Keratinocyte (primary cell): ENCODE measurements around the gene DMD. TPM values are rescaled to one million over a fixed set of nuclear protein-coding genes. Genes with fewer than 3 reads are reported as not detected.

Experiments
- DNase-seq: peaks from one replicate; pipeline ENCODE4 v3.0.0-alpha.2; 2011; ENCODE audit warnings: low read depth, missing footprints, low spot score
- FAIRE-seq: peaks from 2 replicates; lab custom pipeline; 2011; peaks lifted over from hg19 to GRCh38; lab: Jason Lieb, UNC
- H2AFZ ChIP-seq: 2 replicates; pipeline ENCODE4 v1.6.0; 2012; ENCODE audit warnings: low read length, control low read depth, inconsistent platforms; ENCODE audit not compliant: control insufficient read depth
- H3K27ac ChIP-seq: 2 replicates; pipeline ENCODE4 v1.5.1; 2011; ENCODE audit warnings: low read length; ENCODE audit not compliant: control insufficient read depth, insufficient read depth
- H3K27me3 ChIP-seq: 3 replicates; pipeline ENCODE4 v1.6.0; 2011; ENCODE audit warnings: low read length; ENCODE audit not compliant: control insufficient read depth, insufficient read depth; ENCODE audit errors: extremely low read depth
- H3K36me3 ChIP-seq, 2 experiments: 2 replicates in 1 of 2; 3 replicates in 1 of 2; pipeline ENCODE4 v1.5.1; 2011; ENCODE audit warnings: low read length in 2 of 2, mild to moderate bottlenecking in 1 of 2; ENCODE audit not compliant: control insufficient read depth in 2 of 2, insufficient read depth in 2 of 2; ENCODE audit errors: extremely low read depth in 1 of 2
- H3K4me1 ChIP-seq: 3 replicates; pipeline ENCODE4 v1.5.1; 2011; ENCODE audit warnings: low read length; ENCODE audit not compliant: control insufficient read depth, insufficient read depth; ENCODE audit errors: extremely low read depth
- H3K4me2 ChIP-seq: 3 replicates; pipeline ENCODE4 v1.6.0; 2011; ENCODE audit warnings: low read depth, low read length; ENCODE audit not compliant: control insufficient read depth, insufficient read depth; ENCODE audit errors: extremely low read depth
- H3K4me3 ChIP-seq, 3 experiments: fragments of 200-600 bp in 1 of 3; sonication (generic) in 1 of 3; 2 replicates in 2 of 3; 3 replicates in 1 of 3; pipeline ENCODE4 v1.5.1; 2011 to 2016; ENCODE audit warnings: low read length in 3 of 3, mild to moderate bottlenecking in 3 of 3, control low read depth in 2 of 3, inconsistent platforms in 1 of 3, low read depth in 1 of 3, mixed read lengths in 1 of 3, mixed run types in 1 of 3, moderate library complexity in 1 of 3; ENCODE audit not compliant: control insufficient read depth in 2 of 3, insufficient read depth in 2 of 3; ENCODE audit errors: extremely low read depth in 1 of 3
- H3K79me2 ChIP-seq: 2 replicates; pipeline ENCODE4 v1.6.0; 2012; ENCODE audit warnings: low read length; ENCODE audit not compliant: control insufficient read depth, insufficient read depth
- H3K9ac ChIP-seq: 3 replicates; pipeline ENCODE4 v1.6.0; 2011; ENCODE audit warnings: low read length; ENCODE audit not compliant: control insufficient read depth, insufficient read depth; ENCODE audit errors: extremely low read depth
- H3K9me1 ChIP-seq: 3 replicates; pipeline ENCODE4 v1.6.0; 2011; ENCODE audit warnings: low read length; ENCODE audit not compliant: control insufficient read depth, insufficient read depth; ENCODE audit errors: extremely low read depth
- H3K9me3 ChIP-seq: 2 replicates; pipeline ENCODE4 v1.5.1; 2012; ENCODE audit warnings: low read depth, low read length; ENCODE audit not compliant: control insufficient read depth
- H4K20me1 ChIP-seq: 3 replicates; pipeline ENCODE4 v1.6.0; 2011; ENCODE audit warnings: low read length; ENCODE audit not compliant: control insufficient read depth, insufficient read depth; ENCODE audit errors: extremely low read depth
- CTCF ChIP-seq, 3 experiments: IDR thresholded peaks in 1 of 3; conservative IDR thresholded peaks in 1 of 3; optimal IDR thresholded peaks in 1 of 3; 2 replicates in 2 of 3; 3 replicates in 1 of 3; pipeline versions ENCODE3 to v1.5.1; 2011; ENCODE audit warnings: low read length in 3 of 3, mild to moderate bottlenecking in 3 of 3, moderate library complexity in 2 of 3, control low read depth in 1 of 3, inconsistent platforms in 1 of 3; ENCODE audit not compliant: insufficient read depth in 2 of 3; ENCODE audit errors: extremely low read depth in 1 of 3
- EZH2 ChIP-seq: IDR thresholded peaks from one replicate; pipeline ENCODE4 v1.6.1; 2012; ENCODE audit warnings: inconsistent platforms, mild to moderate bottlenecking, low read length, moderate library complexity
- dilution Hi-C: fragments of 300-500 bp; cut with MboI; formaldehyde crosslinking; loops from one replicate; pipeline ENCODE4 v1.7.0; 2020; ENCODE audit warnings: low sequenced_read_pairs; ENCODE audit not compliant: extremely low pct_ligation_motif_present
- polyA plus RNA-seq, 5 experiments: library from polyadenylated mRNA; depleted of rRNA in 3 of 5; stranded (reverse) in 3 of 5; stranded (forward) in 1 of 5; unstranded in 1 of 5; fragments of >200 nt; gene quantifications; 1 replicate in 1 of 5; 2 replicates in 3 of 5; 3 replicates in 1 of 5; pipeline versions ENCODE4 v1.2.1 to v1.2.3, GENCODE V29; 2011 to 2012; ENCODE audit warnings: missing spikeins in 2 of 5, low read depth in 1 of 5, low replicate concordance in 1 of 5

Gene DMD
- polyA plus RNA-seq, 1 donor (not counting 4 experiments of a cell fraction or from before 2014, with no cell fraction given): 8.9 TPM

DNA sequence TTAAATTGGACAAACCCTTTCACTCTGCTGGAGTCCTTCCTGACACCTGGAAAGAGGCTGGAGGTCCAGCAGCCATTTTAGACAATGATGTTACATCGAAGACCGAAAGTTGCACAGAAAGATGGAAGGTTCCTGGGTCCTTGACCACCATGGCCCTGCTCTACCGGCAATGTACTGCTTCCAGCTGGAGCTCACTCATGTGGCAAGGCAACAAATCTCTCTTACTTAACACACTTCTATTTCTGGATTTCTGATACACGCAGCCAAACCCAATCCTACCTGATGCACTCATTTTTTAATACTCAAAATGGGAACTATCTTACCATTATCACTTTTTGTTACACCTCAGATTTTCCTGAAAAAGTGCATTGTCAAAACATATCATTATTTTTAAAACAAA lies 33.1 kb downstream of the DMD start:
- no peaks in the 10 kb centered on the region for H4K20me1 ChIP-seq
- DNase-seq (no peak), FAIRE-seq (no peak)
- H3K36me3 ChIP-seq: no peaks in the 10 kb centered on the region
- no peak overlapping the region for H3K27ac ChIP-seq
- no peaks in the 10 kb centered on the region for H3K27me3 ChIP-seq
- H3K4me2 ChIP-seq: no peak overlapping the region
- no peak overlapping the region for H2AFZ ChIP-seq
- no peaks in the 10 kb centered on the region for H3K9me1 ChIP-seq
- no peaks in the 10 kb centered on the region for H3K4me1 ChIP-seq
- TF ChIP-seq EZH2 (no peak), CTCF (optimal IDR thresholded peaks at IDR 0.05 in 1 of 3, IDR thresholded peaks at IDR 0.05 in 1 of 3, conservative IDR thresholded peaks at IDR 0.05 in 1 of 3; ENCODE audit: extremely low read depth in 1 of 3, insufficient read depth in 2 of 3, low read length in 3 of 3) (no peak)
- no peaks in the 10 kb centered on the region for H3K9me3 ChIP-seq
- dilution Hi-C loops: no loop called here
- no peaks in the 10 kb centered on the region for H3K79me2 ChIP-seq
- no peak overlapping the region for H3K9ac ChIP-seq
- no peak overlapping the region for H3K4me3 ChIP-seq

DNA sequence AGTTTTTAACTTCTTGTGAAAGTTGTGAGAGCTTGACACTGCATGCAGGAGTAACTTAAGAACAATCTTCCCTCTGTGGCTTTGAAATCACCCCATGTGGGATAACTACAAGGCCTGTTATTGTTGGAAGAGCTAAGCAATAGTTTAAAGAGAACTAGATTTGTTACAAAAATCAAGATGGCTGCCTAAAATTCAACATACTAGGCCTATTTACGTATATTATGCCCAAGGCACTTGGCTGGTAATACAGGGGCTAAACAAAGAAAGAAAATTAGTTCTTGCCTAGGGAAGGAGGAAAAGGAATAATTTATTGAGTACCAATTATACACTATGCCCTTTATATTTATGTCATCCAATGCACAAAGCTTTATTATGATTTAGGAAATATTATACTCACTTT lies 36.1 kb downstream of the DMD start:
- dilution Hi-C loops: no loop called here
- Histone ChIP-seq H2AFZ (no peak overlapping the region), H4K20me1 (no peaks in the 10 kb centered on the region), H3K4me2 (no peak overlapping the region), H3K9me1 (no peaks in the 10 kb centered on the region), H3K4me3 (no peak overlapping the region), H3K27ac (no peak overlapping the region), H3K79me2 (no peaks in the 10 kb centered on the region), H3K27me3 (no peaks in the 10 kb centered on the region), H3K4me1 (no peaks in the 10 kb centered on the region), H3K9me3 (no peaks in the 10 kb centered on the region), H3K36me3 (no peaks in the 10 kb centered on the region), H3K9ac (no peak overlapping the region)
- no peak for TF ChIP-seq EZH2
- TF ChIP-seq CTCF (optimal IDR thresholded peaks at IDR 0.05 in 1 of 3, IDR thresholded peaks at IDR 0.05 in 1 of 3, conservative IDR thresholded peaks at IDR 0.05 in 1 of 3; ENCODE audit: extremely low read depth in 1 of 3, insufficient read depth in 2 of 3, low read length in 3 of 3): no peak
- no peak for DNase-seq
- FAIRE-seq: no peak
